ENCODE measurements around the gene SCN8A.

The SCN8A gene

DNA sequence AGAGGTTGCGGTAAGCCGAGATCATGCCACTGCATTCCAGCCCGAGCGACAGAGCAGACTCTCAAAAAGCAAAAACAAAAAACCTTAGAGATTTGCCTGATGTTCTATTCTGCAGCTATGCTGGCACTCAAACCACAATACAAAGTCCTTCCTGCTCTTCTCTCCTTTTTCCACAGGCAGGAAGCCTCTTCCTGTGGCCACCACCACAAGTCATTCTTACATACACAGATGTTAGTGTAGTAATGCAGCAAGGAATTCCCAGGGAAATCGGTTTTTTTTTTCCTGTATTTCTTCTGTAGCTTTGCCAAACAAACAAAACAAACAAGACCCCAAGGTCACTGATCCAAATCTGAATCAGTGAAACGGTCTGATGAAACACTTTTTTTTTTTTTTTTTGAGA, 153.2 kb downstream of the SCN8A start:
- Histone ChIP-seq H3K27me3 (replicated peaks; ENCODE audit: insufficient read depth, low read length) (no peaks in the 10 kb centered on the region), H3K4me1 (ENCODE audit: low read length) (no peaks in the 10 kb centered on the region), H3F3A (ENCODE audit: insufficient read depth, low read length) (no peaks in the 10 kb centered on the region), H3K4me3 (ENCODE audit: low read length) (no peak overlapping the region), H3K9ac (ENCODE audit: low read length) (no peak overlapping the region), H3K9me2 (replicated peaks; ENCODE audit: insufficient read depth, low read length) (no peaks in the 10 kb centered on the region), H3K4me2 (ENCODE audit: low read depth, low read length) (no peak overlapping the region), H3K36me3 (replicated peaks; ENCODE audit: insufficient read depth, low read length) (no peaks in the 10 kb centered on the region), H3K27ac (ENCODE audit: low read length) (no peak overlapping the region), H3K9me3 (replicated peaks; ENCODE audit: insufficient read depth, low read length) (no peaks in the 10 kb centered on the region), H3K79me2 (ENCODE audit: low read length) (no peaks in the 10 kb centered on the region), H4K20me1 (ENCODE audit: insufficient read depth, low read length) (no peaks in the 10 kb centered on the region), H2AFZ (ENCODE audit: low read length) (no peak overlapping the region)
- DNase-seq: no peak
- TF ChIP-seq EZH2 (optimal IDR thresholded peaks at IDR 0.05; ENCODE audit: low read depth, low read length) (no peak), EZH2phosphoT487 (IDR thresholded peaks at IDR 0.05; ENCODE audit: low read length) (no peak)
- TF ChIP-seq, protein P1, sequence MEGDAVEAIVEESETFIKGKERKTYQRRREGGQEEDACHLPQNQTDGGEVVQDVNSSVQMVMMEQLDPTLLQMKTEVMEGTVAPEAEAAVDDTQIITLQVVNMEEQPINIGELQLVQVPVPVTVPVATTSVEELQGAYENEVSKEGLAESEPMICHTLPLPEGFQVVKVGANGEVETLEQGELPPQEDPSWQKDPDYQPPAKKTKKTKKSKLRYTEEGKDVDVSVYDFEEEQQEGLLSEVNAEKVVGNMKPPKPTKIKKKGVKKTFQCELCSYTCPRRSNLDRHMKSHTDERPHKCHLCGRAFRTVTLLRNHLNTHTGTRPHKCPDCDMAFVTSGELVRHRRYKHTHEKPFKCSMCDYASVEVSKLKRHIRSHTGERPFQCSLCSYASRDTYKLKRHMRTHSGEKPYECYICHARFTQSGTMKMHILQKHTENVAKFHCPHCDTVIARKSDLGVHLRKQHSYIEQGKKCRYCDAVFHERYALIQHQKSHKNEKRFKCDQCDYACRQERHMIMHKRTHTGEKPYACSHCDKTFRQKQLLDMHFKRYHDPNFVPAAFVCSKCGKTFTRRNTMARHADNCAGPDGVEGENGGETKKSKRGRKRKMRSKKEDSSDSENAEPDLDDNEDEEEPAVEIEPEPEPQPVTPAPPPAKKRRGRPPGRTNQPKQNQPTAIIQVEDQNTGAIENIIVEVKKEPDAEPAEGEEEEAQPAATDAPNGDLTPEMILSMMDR (IDR thresholded peaks at IDR 0.05; ENCODE audit: low read length): no peak

DNA sequence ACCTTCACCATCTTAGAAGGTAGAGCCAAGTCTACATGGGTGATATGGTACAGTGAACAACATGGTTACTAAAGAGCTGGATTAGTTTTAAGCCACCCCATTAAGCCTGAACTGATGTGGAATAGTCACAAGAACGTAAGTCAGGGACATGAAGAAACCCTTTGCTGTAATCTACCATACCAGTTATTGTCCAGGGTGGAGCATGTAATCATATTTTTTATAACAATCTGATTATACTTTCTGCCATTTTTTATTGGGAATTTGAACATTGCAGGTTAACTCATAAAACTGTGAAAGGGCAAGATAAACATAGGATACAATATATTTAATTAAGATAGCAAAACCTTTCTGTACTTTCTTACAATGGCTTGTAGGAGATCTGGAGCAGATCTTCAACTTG, 153.9 kb downstream of the SCN8A start:
- no peak for DNase-seq
- no peaks in the 10 kb centered on the region for H4K20me1 ChIP-seq (ENCODE audit: insufficient read depth, low read length)
- no peaks in the 10 kb centered on the region for H3K9me2 ChIP-seq (replicated peaks; ENCODE audit: insufficient read depth, low read length)
- no peaks in the 10 kb centered on the region for H3K4me1 ChIP-seq (ENCODE audit: low read length)
- no peak overlapping the region for H3K9ac ChIP-seq (ENCODE audit: low read length)
- no peak overlapping the region for H3K4me3 ChIP-seq (ENCODE audit: low read length)
- H3K79me2 ChIP-seq (ENCODE audit: low read length): no peaks in the 10 kb centered on the region
- no peak overlapping the region for H2AFZ ChIP-seq (ENCODE audit: low read length)
- no peak overlapping the region for H3K27ac ChIP-seq (ENCODE audit: low read length)
- H3K27me3 ChIP-seq (replicated peaks; ENCODE audit: insufficient read depth, low read length): no peaks in the 10 kb centered on the region
- H3K36me3 ChIP-seq (replicated peaks; ENCODE audit: insufficient read depth, low read length): no peaks in the 10 kb centered on the region
- H3F3A ChIP-seq (ENCODE audit: insufficient read depth, low read length): no peaks in the 10 kb centered on the region
- TF ChIP-seq EZH2 (optimal IDR thresholded peaks at IDR 0.05; ENCODE audit: low read depth, low read length): no peak
- no peak for TF ChIP-seq EZH2phosphoT487 (IDR thresholded peaks at IDR 0.05; ENCODE audit: low read length)
- TF ChIP-seq, protein P1 (IDR thresholded peaks at IDR 0.05; ENCODE audit: low read length): no peak
- no peak overlapping the region for H3K4me2 ChIP-seq (ENCODE audit: low read depth, low read length)
- H3K9me3 ChIP-seq (replicated peaks; ENCODE audit: insufficient read depth, low read length): no peaks in the 10 kb centered on the region

DNA sequence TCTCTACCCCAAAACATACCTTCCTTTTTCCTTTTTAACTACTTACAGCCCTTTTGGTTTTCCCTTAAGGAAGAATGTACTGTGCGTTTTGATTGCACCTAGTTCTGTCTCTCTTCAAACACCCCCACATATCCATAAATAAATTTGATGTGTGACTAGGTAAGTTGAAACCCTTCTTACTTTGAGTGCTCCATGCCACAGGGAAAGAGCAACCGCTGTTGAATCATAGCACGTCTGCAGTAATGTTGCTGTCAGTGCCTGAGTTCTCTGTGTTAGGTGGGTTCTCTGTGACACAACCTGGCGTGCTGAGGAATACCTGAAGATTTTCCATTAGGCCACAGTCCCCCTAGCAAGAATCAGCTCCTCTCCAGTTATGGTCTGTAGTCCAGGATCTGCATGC, 155.4 kb downstream of the SCN8A start:
- Histone ChIP-seq H3K4me2 (ENCODE audit: low read depth, low read length) (no peak overlapping the region), H3K9ac (ENCODE audit: low read length) (no peak overlapping the region), H3K79me2 (ENCODE audit: low read length) (no peaks in the 10 kb centered on the region), H3K9me3 (replicated peaks; ENCODE audit: insufficient read depth, low read length) (no peaks in the 10 kb centered on the region), H3K36me3 (replicated peaks; ENCODE audit: insufficient read depth, low read length) (no peaks in the 10 kb centered on the region), H3K9me2 (replicated peaks; ENCODE audit: insufficient read depth, low read length) (no peaks in the 10 kb centered on the region), H3K4me1 (ENCODE audit: low read length) (no peaks in the 10 kb centered on the region), H3K4me3 (ENCODE audit: low read length) (no peak overlapping the region), H2AFZ (ENCODE audit: low read length) (no peak overlapping the region), H4K20me1 (ENCODE audit: insufficient read depth, low read length) (no peaks in the 10 kb centered on the region), H3K27ac (ENCODE audit: low read length) (no peak overlapping the region), H3F3A (ENCODE audit: insufficient read depth, low read length) (no peaks in the 10 kb centered on the region), H3K27me3 (replicated peaks; ENCODE audit: insufficient read depth, low read length) (no peaks in the 10 kb centered on the region)
- no peak for DNase-seq
- TF ChIP-seq EZH2phosphoT487 (IDR thresholded peaks at IDR 0.05; ENCODE audit: low read length): no peak
- TF ChIP-seq EZH2 (optimal IDR thresholded peaks at IDR 0.05; ENCODE audit: low read depth, low read length): no peak
- TF ChIP-seq, protein P1 (IDR thresholded peaks at IDR 0.05; ENCODE audit: low read length): no peak

Measured in MM.1S (cell line).